GM21529 (cell line): ENCODE data around the gene POU6F2.
"Not testable (repeated sequence)": the region's sequence is repeated elsewhere in the genome, so short reads cannot be mapped to it uniquely, and the experiment has no call there.

Experiments used
- ATAC-seq: cut with Tn5 transposase; IDR thresholded peaks from one replicate; pipeline ENCODE4 v1.9.1; 2021; ENCODE audit not compliant: unreplicated experiment

The POU6F2 gene

GRCh38 chr7:39341083-39341482 lies 363.4 kb downstream of the POU6F2 start:
- ATAC-seq = no peak

DNA sequence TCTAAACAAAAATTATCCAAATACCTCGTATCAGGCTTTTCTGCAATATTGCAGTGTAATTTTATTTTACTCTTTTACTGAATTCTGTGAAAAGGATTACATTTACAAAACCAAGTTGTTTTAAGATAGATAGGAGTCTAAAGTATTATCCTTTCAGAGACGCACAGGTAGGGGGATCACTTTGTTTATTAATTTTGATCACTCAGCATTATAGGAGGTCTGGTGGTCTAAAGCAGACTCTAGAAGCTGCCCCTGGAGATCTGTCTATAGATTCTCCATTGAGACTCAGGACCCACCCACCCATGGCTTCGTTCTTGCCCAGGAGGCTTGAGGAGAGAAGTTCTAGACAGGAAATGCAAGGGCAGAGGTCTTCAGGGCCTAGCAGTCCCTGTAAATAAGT lies 365.1 kb downstream of the POU6F2 start:
- no peak for ATAC-seq

- ATAC-seq = no peak
Measured at GRCh38 chr7:39349452-39350123, 371.9 kb downstream of the POU6F2 start.

- no peak for ATAC-seq
Measured at GRCh38 chr7:39353615-39354376, 376.1 kb downstream of the POU6F2 start.

GRCh38 chr7:39355664-39356063 lies 378.0 kb downstream of the POU6F2 start:
- ATAC-seq = no peak

GRCh38 chr7:39356172-39356925 lies 378.6 kb downstream of the POU6F2 start:
- ATAC-seq = no peak

GRCh38 chr7:39357648-39358047 lies 379.9 kb downstream of the POU6F2 start:
- no peak for ATAC-seq

DNA sequence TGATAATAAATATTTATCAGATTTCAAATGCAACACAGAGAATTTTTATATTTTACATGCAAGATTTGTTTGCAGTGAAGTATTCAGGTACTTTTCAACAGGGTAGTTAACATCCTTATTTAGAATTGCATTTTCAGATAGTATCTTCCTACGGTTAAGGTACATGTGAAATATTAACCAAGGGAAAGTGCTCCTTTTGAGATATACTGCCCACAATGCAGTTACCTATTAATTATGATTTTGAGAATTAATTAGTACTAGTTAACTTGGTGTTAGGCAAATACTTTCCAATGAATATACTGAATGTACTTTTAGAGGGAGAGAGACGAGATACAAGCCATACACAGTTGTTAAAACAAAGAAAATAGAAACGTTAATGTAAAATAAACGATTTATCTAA lies 382.3 kb downstream of the POU6F2 start:
- no peak for ATAC-seq

DNA sequence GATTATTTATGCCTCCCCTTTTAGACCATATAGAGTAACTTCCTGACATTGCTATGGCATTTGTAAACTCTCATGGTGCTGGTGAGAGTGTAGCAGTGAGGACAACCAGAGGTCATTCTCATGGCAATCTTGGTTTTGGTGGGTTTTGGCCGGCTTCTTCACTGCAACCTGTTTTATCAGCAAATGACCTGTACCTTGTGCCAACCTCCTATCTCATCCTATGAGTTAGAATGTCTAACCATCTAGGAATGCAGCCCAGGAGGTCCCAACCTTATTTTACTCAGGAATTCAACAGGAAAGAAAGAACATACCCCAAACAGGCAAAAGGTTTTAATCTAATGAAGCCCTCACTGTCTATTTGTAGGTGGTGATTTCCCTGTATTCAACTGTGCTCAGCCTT lies 383.1 kb downstream of the POU6F2 start:
- no peak for ATAC-seq

GRCh38 chr7:39365751-39366295 lies 388.1 kb downstream of the POU6F2 start:
- no peak for ATAC-seq

- ATAC-seq = no peak
Measured at GRCh38 chr7:39367451-39367850, 389.7 kb downstream of the POU6F2 start.

- ATAC-seq = no peak
Measured at GRCh38 chr7:39367943-39368342, 390.2 kb downstream of the POU6F2 start.

GRCh38 chr7:39372383-39372782 lies 394.7 kb downstream of the POU6F2 start:
- ATAC-seq = no peak

GRCh38 chr7:39374436-39375040 lies 396.8 kb downstream of the POU6F2 start:
- ATAC-seq = no peak

GRCh38 chr7:39375047-39375873 lies 397.6 kb downstream of the POU6F2 start:
- no peak for ATAC-seq

- no peak for ATAC-seq
Measured at GRCh38 chr7:39375874-39376190, 398.1 kb downstream of the POU6F2 start.

DNA sequence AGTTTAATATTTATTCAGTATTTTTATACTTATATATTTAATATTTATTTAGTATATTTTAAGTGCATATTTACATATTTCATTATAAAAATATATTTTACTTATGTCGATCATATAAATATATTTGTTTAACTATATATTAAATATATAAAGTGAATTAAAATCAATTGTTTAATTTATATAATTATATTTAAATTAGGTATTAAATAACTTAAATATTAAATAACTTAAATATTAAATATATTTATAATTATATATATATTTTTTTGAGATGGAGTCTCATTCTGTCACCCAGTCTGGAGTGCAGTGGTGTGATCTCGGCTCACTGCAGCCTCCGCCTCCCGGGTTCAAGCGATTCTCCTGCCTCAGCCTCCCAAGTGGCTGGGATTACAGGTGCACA lies 399.2 kb downstream of the POU6F2 start:
- not testable (repeated sequence) for ATAC-seq

GRCh38 chr7:39379416-39379815 lies 401.7 kb downstream of the POU6F2 start:
- no peak for ATAC-seq

DNA sequence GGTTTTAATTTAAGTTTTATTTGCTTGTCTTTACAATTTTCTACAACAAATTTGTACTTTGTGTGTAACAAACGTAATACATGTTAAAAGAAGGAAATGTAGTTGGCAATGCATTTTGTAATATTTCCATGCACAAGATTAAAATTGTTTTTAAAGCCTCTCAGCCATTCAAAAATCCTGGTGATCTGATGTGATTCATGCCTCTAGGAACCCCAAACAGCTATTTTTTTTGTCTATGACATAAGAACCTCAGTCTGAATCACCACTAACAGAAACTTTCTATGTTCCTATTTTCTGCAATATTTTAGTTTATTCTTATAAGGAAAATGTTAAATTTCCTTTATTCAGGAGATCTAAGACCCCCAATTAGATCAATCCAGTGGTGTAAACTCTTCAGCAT lies 405.4 kb downstream of the POU6F2 start:
- no peak for ATAC-seq

- no peak for ATAC-seq
Measured at GRCh38 chr7:39384386-39384785, 406.7 kb downstream of the POU6F2 start.
